Left lobe of liver (tissue), 2 donors: ENCODE results near the gene RPS6KB2. TPM values are rescaled to one million over a fixed set of nuclear protein-coding genes. Genes with fewer than 3 reads are reported as not detected.

Source experiments
- ATAC-seq: fragments of 200-7000 bp; cut with Tn5 transposase; one replicate; pipeline ENCODE4 v1.9.1; 2020; ENCODE audit warnings: mild to moderate bottlenecking, moderate library complexity
- DNase-seq: peaks from one replicate; pipeline ENCODE4 v3.0.0-alpha.2; 2020; ENCODE audit warnings: low spot score
- total RNA-seq: library from RNA; stranded (reverse); gene quantifications from one replicate; pipeline ENCODE4 v1.2.1, GENCODE V29; 2021
- donor health status: DM: no; HTN: no; CAD: no; lungs with moderate emphysema.
- donor health status: DM: no; HTN: yes; CAD: no.

RPS6KB2 gene
- total RNA-seq, 1 donor from 2014 or later, result 31.5 TPM

GRCh38 chr11:67440229-67441097 is 12.2 kb downstream of the RPS6KB2 start:
- no peak for ATAC-seq
- DNase-seq, result no peak

GRCh38 chr11:67441098-67441563 is 12.8 kb downstream of the RPS6KB2 start:
- no peak for ATAC-seq
- no peak for DNase-seq

GRCh38 chr11:67441731-67442351 is 13.5 kb downstream of the RPS6KB2 start:
- no peak for ATAC-seq
- DNase-seq, result no peak

GRCh38 chr11:67442504-67443404 is 14.5 kb downstream of the RPS6KB2 start:
- ATAC-seq (peak; percentile 3), DNase-seq (no peak)

GRCh38 chr11:67445515-67445914 is 17.2 kb downstream of the RPS6KB2 start:
- DNase-seq, result no peak
- ATAC-seq, result no peak

- peak; percentile 81 for ATAC-seq
- DNase-seq, result peak; percentile 82
These were observed 19.9 kb downstream of the RPS6KB2 start for GRCh38 chr11:67448220-67448609.

GRCh38 chr11:67449116-67449844 is 21.0 kb downstream of the RPS6KB2 start:
- DNase-seq (no peak), ATAC-seq (peak; percentile 9)

- DNase-seq (no peak), ATAC-seq (no peak)
These were observed 22.7 kb downstream of the RPS6KB2 start for GRCh38 chr11:67450796-67451657.

- DNase-seq (no peak), ATAC-seq (no peak)
These were observed 23.3 kb downstream of the RPS6KB2 start for GRCh38 chr11:67451658-67451976.

GRCh38 chr11:67452141-67452952 is 24.1 kb downstream of the RPS6KB2 start, which contains the start of gene GPR152:
TSS of gene GPR152 (minus strand) at chr11:67452729. CDS start at chr11:67452724, 5 bp downstream.
- peak; percentile 12 for ATAC-seq
- DNase-seq, result no peak

- DNase-seq (no peak), ATAC-seq (no peak)
These were observed 25.8 kb downstream of the RPS6KB2 start for GRCh38 chr11:67453816-67454732.

GRCh38 chr11:67455054-67455453 is 26.8 kb downstream of the RPS6KB2 start, which contains the start of gene CABP4:
TSS of gene CABP4 (plus strand) at chr11:67455354. CDS start at chr11:67455424, 70 bp downstream.
- ATAC-seq, result no peak
- DNase-seq, result no peak

GRCh38 chr11:67456068-67456705 is 27.9 kb downstream of the RPS6KB2 start:
- ATAC-seq (no peak), DNase-seq (no peak)

GRCh38 chr11:67457453-67457852 is 29.2 kb downstream of the RPS6KB2 start:
- ATAC-seq (no peak), DNase-seq (no peak)

GRCh38 chr11:67458266-67458665 is 30.0 kb downstream of the RPS6KB2 start:
- DNase-seq (no peak), ATAC-seq (no peak)

- DNase-seq, result no peak
- no peak for ATAC-seq
These were observed 34.9 kb downstream of the RPS6KB2 start for GRCh38 chr11:67463186-67463585.
